Measurements from ENCODE around the gene TMC7.
"Not testable (repeated sequence)": the region's sequence is repeated elsewhere in the genome, so short reads cannot be mapped to it uniquely, and the experiment has no call there.

TMC7 gene

DNA sequence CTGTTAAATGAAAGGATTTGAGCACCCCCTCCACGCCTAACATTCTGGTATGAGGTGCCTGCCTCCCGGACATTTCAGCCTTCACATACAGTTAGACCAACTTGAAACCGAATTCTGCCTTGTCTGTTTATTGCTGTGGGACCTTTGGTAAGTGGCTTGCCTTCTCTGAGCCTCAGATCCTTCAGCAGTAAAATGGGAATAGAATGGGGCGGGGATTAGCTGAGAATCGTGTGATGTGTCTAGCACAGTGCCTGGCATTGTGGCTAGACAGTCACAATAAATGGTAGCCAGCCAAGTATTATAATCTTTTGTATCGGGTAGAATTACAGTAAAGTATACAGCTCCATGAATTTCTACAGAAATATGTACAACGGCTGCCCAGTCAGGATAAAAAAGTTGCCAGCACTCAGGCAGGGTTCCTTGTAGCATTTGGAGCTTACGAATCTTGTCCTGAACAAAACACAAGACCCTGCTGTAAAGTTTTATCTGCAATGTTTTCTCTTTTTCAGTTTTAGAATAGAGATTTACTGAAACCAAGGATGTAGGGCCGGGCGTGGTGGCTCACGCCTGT lies 786 bp downstream of the TMC7 start:
- no peak for DNase-seq

DNA sequence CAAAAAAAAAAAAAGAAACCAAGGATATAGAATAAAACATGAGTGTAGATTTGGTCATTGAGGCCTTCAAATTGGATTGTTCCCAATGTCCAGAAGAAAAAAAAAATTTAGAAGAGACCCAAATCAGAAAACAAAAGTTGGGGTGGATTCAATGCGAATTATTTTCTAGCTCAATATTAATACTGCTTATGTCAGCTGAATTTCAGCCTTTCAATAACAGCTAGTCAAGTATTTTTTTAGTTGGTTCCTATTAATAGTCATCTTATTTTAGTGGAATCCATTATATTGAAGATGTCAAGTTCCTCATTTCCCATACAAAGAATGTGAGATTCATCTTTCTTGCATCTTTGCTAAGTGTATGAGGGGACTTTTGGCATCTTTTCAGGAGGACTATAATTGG lies 1.5 kb downstream of the TMC7 start:
- not testable (repeated sequence) for DNase-seq

DNA sequence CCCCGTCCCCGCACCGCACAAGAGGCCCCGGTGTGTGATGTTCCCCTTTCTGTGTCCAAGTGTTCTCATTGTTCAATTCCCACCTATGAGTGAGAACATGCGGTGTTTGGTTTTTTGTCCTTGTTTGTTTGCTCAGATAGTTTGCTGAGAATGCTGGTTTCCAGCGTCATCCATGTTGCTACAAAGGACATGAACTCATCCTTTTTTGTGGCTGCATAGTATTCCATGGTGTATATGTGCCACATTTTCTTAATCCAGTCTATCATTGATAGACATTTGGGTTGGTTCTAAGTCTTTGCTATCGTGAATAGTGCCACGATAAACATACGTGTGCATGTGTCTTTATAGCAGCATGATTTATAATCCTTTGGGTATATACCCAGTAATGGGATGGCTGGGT lies 8.0 kb downstream of the TMC7 start:
- DNase-seq = not testable (repeated sequence)

DNA sequence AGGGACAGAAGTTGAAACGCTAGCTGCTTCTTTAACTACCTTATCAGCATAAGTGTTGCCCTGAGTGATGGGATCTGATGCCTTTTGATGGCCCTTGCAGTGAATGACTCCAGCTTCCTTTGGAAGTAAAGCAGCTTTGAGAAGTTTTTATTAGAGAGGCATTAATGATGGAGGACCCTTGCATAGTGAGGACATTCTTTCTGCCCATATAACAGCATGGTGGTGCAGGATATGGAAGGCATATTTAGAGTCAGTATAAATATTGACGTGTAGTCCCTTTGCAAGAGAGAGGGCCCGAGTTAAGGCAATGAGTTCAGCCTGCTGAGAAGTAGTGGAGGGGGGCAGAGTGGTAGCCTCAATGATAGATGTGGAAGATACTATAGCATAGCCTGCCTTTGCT lies 9.8 kb downstream of the TMC7 start:
- DNase-seq = not testable (repeated sequence)

DNA sequence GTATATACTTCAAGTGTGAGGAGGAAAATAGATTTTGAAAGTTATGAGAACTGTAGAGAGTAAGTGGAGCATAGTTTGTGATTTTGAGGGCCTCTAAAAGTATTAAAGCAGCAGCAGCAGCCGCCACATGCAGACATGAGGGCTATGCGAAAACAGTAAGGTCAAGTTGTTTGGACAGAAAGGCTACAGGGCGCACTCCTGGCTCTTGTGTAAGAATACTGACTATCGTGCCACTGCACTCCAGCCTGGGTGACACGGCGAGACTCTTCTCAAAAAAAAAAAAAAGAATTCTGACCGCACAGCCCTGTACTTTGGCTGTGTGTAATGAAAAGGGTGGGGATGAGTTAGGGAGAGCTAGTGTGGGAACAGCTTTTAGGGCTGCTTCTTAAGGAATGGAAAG lies 10.4 kb downstream of the TMC7 start:
- not testable (repeated sequence) for DNase-seq

DNA sequence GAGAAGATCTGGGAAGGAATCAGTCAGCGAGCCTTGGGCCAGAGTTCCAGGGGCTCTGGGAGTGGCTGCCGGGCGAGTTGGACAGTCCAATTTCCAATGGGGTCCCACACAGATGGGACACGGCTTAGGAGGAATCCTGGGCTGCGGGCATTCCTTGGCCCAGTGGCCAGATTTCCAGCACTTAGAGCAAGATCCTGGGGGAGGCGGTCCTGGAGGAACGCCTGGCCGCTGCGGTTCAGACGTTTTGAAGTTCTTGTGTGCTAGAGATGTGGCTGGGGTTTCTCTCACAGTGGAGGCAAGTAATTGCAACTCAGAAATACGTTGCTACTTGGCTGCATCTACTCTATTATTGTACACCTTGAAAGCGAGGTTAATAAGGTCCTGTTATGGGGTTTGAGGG lies 11.7 kb downstream of the TMC7 start:
- DNase-seq = not testable (repeated sequence)

DNA sequence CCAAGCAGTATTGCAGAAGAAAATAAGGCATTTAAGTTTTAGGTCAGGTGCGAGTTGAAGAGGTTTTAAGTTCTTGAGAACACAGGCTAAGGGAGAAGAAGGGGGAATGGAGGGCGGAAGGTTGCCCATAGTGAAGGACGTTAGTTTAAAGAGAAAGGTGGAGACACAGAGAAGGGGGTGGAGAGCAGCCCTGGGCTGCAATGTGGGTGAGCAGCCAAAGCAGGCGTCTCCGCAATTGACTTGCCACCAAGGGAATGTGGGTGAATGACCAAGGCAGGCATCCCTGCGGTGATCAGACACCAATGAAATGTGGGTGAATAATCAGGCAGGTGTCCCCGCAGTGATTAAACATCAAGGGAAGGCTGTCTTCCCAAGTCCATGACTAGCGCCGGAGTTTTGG lies 12.8 kb downstream of the TMC7 start:
- not testable (repeated sequence) for DNase-seq

DNA sequence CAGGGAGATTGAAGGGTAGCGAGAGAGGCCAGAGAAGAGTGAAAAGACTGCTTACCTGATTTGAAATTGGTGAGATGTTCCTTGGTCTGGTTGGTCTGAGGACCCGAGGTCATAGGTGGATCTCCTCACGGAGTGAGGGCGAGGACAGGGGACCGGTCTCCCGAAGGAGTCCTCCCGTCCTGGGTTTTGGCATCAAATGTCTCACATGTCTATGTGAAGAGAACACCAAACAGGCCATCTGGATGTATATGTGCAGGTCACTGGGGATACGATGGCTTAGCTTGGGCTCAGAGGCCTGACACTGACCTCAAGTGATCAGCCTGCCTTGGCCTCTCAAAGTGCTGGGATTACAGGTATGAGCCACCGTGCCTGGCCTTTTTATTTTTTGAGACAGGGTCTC lies 13.3 kb downstream of the TMC7 start:
- not testable (repeated sequence) for DNase-seq

DNA sequence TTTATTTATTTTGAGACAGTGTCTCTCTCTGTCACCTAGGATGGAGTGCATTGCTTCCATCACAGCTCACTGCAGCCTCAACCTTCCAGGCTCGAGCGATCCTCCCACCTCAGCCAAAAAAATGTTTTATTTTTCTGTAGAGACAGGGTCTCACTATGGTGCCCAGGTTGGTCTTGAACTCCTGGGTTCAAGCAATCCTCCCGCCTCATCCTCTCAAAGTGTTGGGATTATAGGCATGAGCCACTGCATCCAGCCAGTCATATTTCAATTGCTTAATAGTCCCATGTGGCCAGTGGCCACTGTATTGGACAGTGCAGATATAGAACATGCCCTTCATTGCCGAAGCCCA lies 15.3 kb downstream of the TMC7 start:
- no peak for DNase-seq

DNA sequence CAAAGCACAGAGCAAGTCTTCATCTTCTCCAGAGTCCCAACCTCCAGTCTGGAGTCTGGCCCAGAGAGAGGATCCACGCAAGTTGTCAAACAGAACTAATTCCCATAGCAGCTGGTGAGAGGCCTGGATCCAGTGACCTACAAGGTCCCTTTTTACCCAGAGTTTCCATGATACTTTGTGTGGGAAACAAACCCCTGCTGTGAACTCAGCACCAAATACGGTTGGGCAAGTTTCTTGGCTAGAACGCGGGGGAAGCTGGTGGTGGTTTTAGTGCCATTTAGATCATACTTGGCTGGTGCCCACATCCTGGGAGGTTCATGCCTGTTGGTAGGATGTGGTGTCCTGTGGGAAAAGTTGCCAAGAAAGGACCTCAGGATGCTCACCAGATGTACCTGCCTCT lies 18.1 kb downstream of the TMC7 start:
- DNase-seq = no peak

DNA sequence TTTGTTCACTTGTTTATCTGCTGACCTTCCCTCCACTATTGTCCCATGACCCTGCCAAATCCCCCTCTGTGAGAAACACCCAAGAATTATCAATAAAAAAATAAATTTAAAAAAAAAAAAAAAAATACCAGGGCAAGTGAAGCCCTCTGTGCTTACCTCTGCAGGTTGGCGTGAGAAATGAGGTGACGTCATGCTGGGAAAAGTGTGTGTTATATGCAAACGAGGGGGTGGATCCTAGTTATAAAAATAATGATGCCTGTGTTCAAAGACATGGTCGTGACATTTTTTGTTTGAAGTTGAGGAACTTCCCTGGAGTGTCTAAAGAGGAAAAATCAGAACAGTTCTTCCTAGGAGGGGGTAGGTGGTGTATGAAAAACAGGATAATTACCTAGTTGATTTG lies 20.2 kb downstream of the TMC7 start:
- no peak for DNase-seq

DNA sequence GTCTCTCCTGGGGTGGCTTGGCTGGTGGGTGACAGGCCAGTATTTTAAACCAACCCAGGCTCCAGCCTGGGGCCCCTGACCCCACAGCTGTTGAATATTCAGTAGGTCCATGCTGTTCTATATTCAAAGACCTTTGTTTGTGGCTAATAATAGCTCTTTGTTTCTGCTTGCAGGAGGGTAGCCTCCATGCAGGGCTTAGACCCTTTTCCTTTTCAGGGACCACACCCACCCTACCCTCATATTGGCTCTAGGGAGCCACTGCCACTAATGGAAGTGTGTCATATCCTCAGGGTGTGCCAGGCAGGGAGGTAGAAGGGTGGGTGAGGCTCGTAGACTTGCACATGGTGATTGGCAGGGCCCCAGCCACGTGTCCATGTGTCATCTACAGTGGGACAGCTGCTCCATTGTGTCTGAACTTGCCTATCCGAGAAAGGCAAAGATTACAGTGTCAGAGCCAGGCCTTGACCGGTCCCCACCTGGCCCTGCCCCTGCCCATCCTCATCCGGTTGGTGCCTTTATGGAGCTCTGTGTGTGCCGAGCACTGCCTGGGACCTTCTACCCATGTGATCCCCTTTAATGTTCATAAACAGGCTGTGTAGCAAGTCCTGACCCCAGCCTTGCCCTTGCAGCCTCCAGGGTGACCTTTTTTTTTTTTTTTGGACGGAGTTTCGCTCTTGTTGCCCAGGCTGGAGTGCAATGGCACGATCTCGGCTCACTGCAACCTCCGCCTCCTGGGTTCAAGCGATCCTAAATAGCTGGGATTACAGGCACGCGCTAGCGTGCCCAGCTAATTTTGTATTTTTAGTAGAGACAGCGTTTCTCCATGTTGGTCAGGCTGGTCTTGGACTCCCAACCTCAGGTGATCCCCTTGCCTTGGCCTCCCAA lies 22.1 kb downstream of the TMC7 start:
- peak; percentile 17 to 59 for DNase-seq

DNA sequence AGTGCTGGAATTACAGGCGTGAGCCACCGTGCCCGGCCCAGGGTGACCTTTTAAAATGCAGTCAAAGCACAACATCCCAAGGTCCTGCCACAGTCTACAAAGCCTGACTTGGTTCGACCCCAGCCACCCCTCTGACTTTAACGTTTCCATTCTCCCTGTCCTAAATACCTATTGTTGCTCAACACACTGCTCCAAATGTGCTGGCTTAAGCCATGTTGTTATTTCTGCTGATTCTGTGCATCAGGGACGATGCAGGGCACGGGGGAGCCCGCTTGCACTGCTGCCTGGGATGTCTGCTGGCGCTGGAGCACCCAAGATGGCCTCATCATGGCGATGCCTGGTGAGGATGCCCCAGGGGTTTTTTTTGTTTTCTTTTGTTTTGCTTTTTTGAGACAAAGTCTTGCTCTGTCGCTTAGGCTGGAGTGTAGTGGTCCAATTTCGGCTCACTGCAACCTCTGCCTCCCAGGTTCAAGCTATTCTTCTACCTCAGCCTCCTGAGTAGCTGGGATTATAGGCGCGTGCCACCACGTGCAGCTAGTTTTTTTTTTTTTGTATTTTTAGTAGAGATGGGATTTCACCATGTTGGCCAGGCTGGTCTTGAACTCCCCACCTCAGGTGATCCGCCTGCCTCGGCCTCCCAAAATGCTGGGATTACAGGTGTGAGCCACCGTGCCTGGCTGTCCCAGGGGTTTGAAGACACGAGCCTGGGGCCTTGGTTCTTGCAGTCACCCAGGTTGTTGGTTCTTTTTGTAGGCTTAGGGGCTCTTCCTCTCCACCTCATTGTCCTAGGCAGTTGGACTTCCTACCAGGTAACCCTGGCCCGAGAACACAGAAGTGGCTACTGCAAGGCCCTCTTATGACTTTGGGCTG lies 22.9 kb downstream of the TMC7 start:
- no peak for DNase-seq

DNA sequence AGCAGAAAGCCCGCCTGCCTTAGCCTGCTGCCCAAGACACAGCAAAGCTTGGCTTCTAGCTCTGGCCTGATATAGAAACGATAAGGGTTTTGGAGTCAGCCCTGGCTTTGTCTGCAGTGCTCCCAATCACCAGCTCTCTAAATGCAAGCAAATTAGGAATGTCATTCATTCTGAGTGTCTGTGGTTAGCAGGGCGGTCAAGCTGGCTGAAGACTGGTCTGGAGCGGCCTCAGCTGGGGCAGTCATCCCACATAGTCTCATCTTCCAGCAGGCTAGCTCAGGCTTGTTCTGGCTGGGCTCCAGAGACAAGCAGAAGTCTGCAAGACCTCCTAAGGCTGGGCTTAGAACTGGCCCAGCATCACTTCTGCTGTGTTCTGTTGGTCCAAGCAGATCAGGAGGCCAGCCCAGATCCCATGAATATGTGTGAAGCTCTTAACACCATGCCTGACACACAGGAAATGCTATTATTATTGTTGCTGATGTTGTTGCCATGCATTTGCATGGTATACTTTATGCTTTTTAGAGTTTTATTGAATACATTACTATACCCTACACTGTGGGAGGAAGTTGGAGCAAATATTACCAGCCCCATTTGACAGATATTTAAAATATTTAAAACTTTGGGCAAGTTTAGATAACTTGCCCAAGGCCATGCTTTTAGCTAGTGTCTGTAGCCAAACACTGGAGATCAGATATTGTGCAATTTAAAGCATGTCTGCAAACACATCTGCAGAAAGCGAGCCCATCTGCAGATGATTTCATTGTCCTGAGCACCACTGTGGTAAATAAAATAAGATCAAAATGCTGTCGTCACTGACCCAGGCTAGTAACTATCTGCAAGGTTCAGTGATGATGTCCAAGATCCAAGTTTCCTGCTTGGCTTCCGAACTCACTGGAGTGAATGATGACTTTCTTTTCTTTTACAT lies 24.8 kb downstream of the TMC7 start:
- DNase-seq = no peak

DNA sequence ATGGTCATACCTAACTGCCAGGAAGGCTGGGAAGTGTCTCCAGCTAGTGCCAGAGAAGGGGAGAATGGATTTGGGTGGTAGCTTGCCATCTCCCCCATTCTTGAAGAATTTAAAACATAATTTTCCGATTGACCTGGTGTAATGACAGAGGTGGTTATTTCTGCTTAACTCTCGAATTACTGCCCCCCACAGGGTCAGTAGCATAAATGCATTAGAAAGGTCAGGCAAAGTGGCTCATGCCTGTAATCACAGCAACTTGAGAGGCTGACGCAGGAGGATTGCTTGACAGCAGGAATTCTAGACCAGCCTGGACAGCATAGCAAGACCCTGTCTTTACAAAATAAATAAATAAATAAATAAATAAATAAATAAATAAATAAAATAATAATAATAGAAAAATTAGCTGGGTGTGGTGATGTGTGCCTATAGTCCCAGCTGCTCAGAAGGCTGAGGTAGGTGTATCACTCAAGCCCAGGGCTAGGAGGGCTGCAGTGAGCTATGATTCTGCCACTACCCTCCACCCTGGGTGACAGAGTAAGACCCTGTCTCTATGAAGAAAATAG lies 27.5 kb downstream of the TMC7 start:
- DNase-seq = no peak

DNA sequence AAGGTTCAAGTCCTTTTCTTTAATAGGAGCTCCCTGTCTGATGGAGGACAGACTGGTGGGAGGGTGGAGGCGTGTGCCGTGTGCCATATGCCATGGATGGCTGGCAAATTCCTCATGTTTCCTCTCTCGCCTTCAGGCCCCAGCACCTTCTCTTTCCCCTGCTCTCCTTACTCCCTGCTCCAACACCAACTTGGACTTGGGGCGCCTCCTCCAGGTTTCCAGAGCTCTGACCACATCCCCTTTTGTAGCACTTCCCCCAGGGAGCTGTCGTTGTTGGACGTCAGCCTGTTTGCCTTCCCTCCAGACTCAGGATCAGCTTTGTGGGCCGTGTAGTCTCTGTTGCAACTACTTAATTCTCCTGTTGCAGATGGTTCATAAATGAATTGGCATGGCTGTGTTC lies 30.7 kb downstream of the TMC7 start:
- no peak for DNase-seq

DNA sequence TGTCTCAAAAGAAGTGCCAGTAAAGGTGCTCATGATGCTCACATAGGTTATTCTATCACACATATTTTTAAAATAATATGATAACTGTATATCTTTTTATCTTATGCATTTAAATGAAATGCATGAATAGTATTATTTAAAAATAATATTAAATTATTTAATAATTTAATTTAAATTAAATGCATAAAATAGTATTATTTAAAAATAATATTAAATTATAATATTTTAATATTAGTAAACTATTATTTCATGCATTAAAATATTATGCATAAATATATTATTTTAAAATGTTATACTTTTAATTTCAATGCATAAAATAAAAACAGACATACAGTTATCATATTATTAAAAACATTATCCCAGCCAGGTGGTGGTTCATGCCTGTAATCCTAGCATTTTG lies 33.4 kb downstream of the TMC7 start:
- DNase-seq = no peak

DNA sequence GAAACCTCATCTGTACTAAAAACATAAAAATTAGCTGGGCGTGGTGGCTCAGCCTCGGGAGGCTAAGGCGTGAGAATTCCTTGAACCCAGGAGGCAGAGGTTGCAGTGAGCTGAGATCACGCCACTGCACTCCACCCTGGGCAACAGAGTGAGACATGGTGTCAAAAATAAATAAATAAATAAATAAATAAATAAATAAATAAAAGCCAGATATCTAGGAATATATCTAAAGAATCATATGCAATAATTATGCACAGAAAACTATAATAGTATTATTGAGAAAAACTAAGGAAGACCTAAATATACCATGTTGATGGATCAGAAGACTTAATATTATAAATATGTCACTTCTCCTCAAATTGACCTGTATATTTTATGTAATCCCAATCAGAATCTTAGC lies 37.0 kb downstream of the TMC7 start:
- DNase-seq = no peak

DNA sequence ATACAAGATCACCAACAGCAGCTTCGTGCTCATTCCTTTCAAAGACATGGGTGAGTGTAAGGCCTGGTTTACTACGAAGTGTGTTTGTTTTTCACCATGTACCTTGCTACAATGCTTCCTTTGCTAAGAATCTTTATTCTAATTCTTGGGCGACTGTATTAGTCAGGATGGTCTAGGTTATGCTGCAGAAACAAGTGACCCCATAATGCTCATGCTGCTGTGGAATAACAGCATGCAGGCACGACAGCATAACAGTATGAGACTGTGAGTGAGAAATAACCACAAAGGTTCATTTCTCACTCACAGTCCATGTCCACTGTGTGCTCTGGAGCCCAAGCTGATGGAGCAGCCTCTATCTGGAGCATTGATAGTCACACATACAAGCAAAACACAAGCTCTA lies 38.0 kb downstream of the TMC7 start:
- no peak for DNase-seq

DNA sequence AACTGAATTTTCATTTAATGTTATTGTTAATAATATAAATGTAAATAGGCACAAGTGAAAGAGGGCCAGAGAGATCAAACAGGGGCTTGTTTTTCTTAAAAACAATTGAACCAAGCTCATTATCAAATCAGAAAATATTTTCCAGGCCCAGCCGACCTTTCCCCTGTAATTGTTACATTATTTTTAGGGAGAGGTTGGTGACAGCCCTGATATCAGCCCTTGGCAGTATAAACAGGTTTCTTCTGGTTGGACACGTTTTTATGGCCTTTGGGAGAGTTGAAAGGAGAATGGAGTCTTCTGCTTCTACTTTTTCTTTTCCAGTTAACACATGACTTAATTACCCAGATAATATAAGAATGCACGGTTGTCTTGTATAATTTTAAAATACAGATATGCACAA lies 43.7 kb downstream of the TMC7 start:
- DNase-seq = no peak

DNA sequence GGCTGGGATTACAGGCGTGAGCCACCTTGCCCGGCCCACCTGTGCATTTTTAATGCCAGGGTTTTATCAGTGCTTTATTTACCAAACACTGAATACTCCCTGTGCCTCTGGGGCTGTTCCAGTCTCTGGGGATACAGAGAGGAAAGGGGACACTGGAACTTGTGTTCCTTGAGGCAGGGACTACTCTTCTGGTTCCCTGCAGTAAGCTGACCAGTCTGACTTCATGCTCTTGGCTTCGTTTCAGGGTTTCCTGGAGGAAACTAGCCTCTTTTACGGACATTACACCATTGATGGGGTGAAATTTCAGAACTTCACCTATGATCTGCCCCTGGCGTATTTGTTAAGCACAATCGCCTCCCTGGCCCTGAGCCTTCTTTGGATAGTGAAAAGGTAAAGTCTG lies 46.2 kb downstream of the TMC7 start:
- no peak for DNase-seq

DNA sequence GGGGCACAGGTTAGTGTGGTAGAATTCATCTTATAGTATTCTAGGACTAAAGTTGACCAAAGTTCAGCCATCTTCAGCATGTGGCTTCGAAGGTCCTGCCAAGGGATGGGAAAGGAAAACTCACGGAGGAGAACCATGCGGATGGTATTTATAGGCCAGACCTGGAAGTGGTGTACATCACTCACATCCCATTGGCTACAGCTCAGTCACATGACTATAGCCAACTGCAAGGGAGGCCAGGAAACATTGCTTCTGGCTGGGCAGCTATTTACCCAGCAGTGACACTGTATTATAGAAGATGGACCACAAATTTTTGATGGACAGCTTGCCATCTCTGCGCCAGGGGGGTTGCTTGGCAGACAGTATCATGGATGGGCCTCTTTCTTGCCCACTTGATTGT lies 48.0 kb downstream of the TMC7 start:
- DNase-seq = no peak
